Measurements from ENCODE around the gene KIF3A.
A peak's percentile ranks its signal among the peaks of the same experiment; 100 is the strongest.

KIF3A gene

GRCh38 chr5:132753135-132753987, 16.0 kb upstream of the KIF3A start:
- Histone ChIP-seq H3K27me3 (ENCODE audit: control insufficient read depth in 1 of 2, insufficient read depth in 2 of 2, low read length in 2 of 2) (peaks cover 0 to 3% of the 10 kb centered on the region in 2 donors), H3K27ac (ENCODE audit: low read length) (no peak overlapping the region), H3K4me1 (ENCODE audit: control insufficient read depth, insufficient read depth, low read length) (no peaks in the 10 kb centered on the region), H3K36me3 (ENCODE audit: control insufficient read depth in 2 of 2, insufficient read depth in 2 of 2, low read length in 2 of 2) (peaks cover 3 to 13% of the 10 kb centered on the region in 2 donors), H3K4me3 (ENCODE audit: low read length in 2 of 2) (no peak overlapping the region), H3K9me3 (ENCODE audit: control insufficient read depth in 2 of 2, low read length in 2 of 2) (no peaks in the 10 kb centered on the region), H3K9ac (ENCODE audit: low read length in 2 of 2) (no peak overlapping the region)

DNA sequence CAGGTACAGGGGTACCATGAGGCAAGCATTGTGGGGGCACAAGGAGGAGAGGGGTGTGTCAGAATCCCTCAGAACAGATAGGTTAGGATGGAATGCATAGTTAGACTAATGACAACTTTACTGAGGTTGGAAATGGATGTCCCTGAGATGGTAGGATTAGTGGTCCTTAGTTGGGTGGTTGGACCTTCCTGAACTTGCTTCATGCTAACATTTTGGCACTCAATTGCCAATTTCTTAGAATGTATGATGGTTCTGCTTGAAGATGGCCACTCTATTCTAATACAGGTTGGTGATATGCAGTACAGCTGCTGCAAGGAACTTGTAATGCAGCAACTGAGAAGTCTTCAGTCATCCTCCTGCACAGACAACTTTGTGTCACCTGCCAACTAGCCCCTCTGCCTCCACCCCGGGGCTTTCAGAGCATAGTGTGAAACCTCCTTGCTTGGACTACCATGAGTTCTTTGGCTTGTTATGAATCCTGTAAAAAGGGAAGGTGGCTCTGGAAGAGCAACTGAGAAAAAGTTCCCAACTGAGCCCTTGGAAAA, 15.3 kb upstream of the KIF3A start:
- Histone ChIP-seq H3K9me3 (ENCODE audit: control insufficient read depth in 2 of 2, low read length in 2 of 2) (no peaks in the 10 kb centered on the region), H3K36me3 (ENCODE audit: control insufficient read depth in 2 of 2, insufficient read depth in 2 of 2, low read length in 2 of 2) (peaks cover under 1 to 9% of the 10 kb centered on the region in 2 donors), H3K4me3 (ENCODE audit: low read length in 2 of 2) (no peak overlapping the region), H3K27ac (ENCODE audit: low read length) (no peak overlapping the region), H3K9ac (ENCODE audit: low read length in 2 of 2) (no peak overlapping the region), H3K27me3 (ENCODE audit: control insufficient read depth in 1 of 2, insufficient read depth in 2 of 2, low read length in 2 of 2) (peaks cover 4 to 5% of the 10 kb centered on the region in 2 donors), H3K4me1 (ENCODE audit: control insufficient read depth, insufficient read depth, low read length) (peaks cover 1% of the 10 kb centered on the region)

GRCh38 chr5:132751971-132752580, 14.7 kb upstream of the KIF3A start:
- no peak overlapping the region for H3K4me3 ChIP-seq (ENCODE audit: low read length in 2 of 2)
- no peak overlapping the region for H3K9ac ChIP-seq (ENCODE audit: low read length in 2 of 2)
- peaks cover 5 to 10% of the 10 kb centered on the region in 2 donors for H3K27me3 ChIP-seq (ENCODE audit: control insufficient read depth in 1 of 2, insufficient read depth in 2 of 2, low read length in 2 of 2)
- peaks cover 7% of the 10 kb centered on the region for H3K4me1 ChIP-seq (ENCODE audit: control insufficient read depth, insufficient read depth, low read length)
- H3K9me3 ChIP-seq (ENCODE audit: control insufficient read depth in 2 of 2, low read length in 2 of 2): no peaks in the 10 kb centered on the region
- no peak overlapping the region for H3K27ac ChIP-seq (ENCODE audit: low read length)
- peaks cover 0 to 5% of the 10 kb centered on the region in 2 donors for H3K36me3 ChIP-seq (ENCODE audit: control insufficient read depth in 2 of 2, insufficient read depth in 2 of 2, low read length in 2 of 2)

GRCh38 chr5:132751444-132751843, 14.1 kb upstream of the KIF3A start:
- H3K27me3 ChIP-seq (ENCODE audit: control insufficient read depth in 1 of 2, insufficient read depth in 2 of 2, low read length in 2 of 2): peaks cover 10 to 17% of the 10 kb centered on the region in 2 donors
- no peak overlapping the region for H3K4me3 ChIP-seq (ENCODE audit: low read length in 2 of 2)
- H3K36me3 ChIP-seq (ENCODE audit: control insufficient read depth in 2 of 2, insufficient read depth in 2 of 2, low read length in 2 of 2): peaks cover 0 to 3% of the 10 kb centered on the region in 2 donors
- H3K27ac ChIP-seq (ENCODE audit: low read length): no peak overlapping the region
- no peak overlapping the region for H3K9ac ChIP-seq (ENCODE audit: low read length in 2 of 2)
- no peaks in the 10 kb centered on the region for H3K9me3 ChIP-seq (ENCODE audit: control insufficient read depth in 2 of 2, low read length in 2 of 2)
- H3K4me1 ChIP-seq (ENCODE audit: control insufficient read depth, insufficient read depth, low read length): peaks cover 13% of the 10 kb centered on the region

- no peak overlapping the region for H3K27ac ChIP-seq (ENCODE audit: low read length)
Measured at GRCh38 chr5:132750471-132751230, 13.3 kb upstream of the KIF3A start.

GRCh38 chr5:132749506-132749905, 12.2 kb upstream of the KIF3A start:
- H3K9me3 ChIP-seq (ENCODE audit: control insufficient read depth in 2 of 2, low read length in 2 of 2): no peaks in the 10 kb centered on the region
- H3K9ac ChIP-seq (ENCODE audit: low read length in 2 of 2): no peak overlapping the region
- H3K4me1 ChIP-seq (ENCODE audit: control insufficient read depth, insufficient read depth, low read length): peaks cover 13% of the 10 kb centered on the region
- peaks cover 14 to 24% of the 10 kb centered on the region in 2 donors for H3K27me3 ChIP-seq (ENCODE audit: control insufficient read depth in 1 of 2, insufficient read depth in 2 of 2, low read length in 2 of 2)
- no peak overlapping the region for H3K27ac ChIP-seq (ENCODE audit: low read length)
- H3K4me3 ChIP-seq (ENCODE audit: low read length in 2 of 2): no peak overlapping the region
- H3K36me3 ChIP-seq (ENCODE audit: control insufficient read depth in 2 of 2, insufficient read depth in 2 of 2, low read length in 2 of 2): peaks cover 0 to 2% of the 10 kb centered on the region in 2 donors

More at GRCh38 chr5:132750471-132751230, 13.3 kb upstream of the KIF3A start:
- H3K9me3 ChIP-seq (ENCODE audit: control insufficient read depth in 2 of 2, low read length in 2 of 2): no peaks in the 10 kb centered on the region
- H3K36me3 ChIP-seq (ENCODE audit: control insufficient read depth in 2 of 2, insufficient read depth in 2 of 2, low read length in 2 of 2): peaks cover 0 to 2% of the 10 kb centered on the region in 2 donors
- H3K4me3 ChIP-seq (ENCODE audit: low read length in 2 of 2): no peak overlapping the region
- H3K4me1 ChIP-seq (ENCODE audit: control insufficient read depth, insufficient read depth, low read length): peaks cover 13% of the 10 kb centered on the region
- peaks cover 10 to 24% of the 10 kb centered on the region in 2 donors for H3K27me3 ChIP-seq (ENCODE audit: control insufficient read depth in 1 of 2, insufficient read depth in 2 of 2, low read length in 2 of 2)
- no peak overlapping the region for H3K9ac ChIP-seq (ENCODE audit: low read length in 2 of 2)

- no peak overlapping the region for H3K27ac ChIP-seq (ENCODE audit: low read length)
- H3K36me3 ChIP-seq (ENCODE audit: control insufficient read depth in 2 of 2, insufficient read depth in 2 of 2, low read length in 2 of 2): peaks cover 0 to 2% of the 10 kb centered on the region in 2 donors
- H3K9me3 ChIP-seq (ENCODE audit: control insufficient read depth in 2 of 2, low read length in 2 of 2): no peaks in the 10 kb centered on the region
- no peak overlapping the region for H3K4me3 ChIP-seq (ENCODE audit: low read length in 2 of 2)
- H3K9ac ChIP-seq (ENCODE audit: low read length in 2 of 2): no peak overlapping the region
- peaks cover 14 to 24% of the 10 kb centered on the region in 2 donors for H3K27me3 ChIP-seq (ENCODE audit: control insufficient read depth in 1 of 2, insufficient read depth in 2 of 2, low read length in 2 of 2)
- H3K4me1 ChIP-seq (ENCODE audit: control insufficient read depth, insufficient read depth, low read length): peaks cover 13% of the 10 kb centered on the region
Measured at GRCh38 chr5:132748522-132749000, 11.2 kb upstream of the KIF3A start.

- Histone ChIP-seq H3K27ac (ENCODE audit: low read length) (no peak overlapping the region), H3K9ac (ENCODE audit: low read length in 2 of 2) (no peak overlapping the region), H3K27me3 (ENCODE audit: control insufficient read depth in 1 of 2, insufficient read depth in 2 of 2, low read length in 2 of 2) (peaks cover 14 to 24% of the 10 kb centered on the region in 2 donors)
Measured at GRCh38 chr5:132747616-132748440, 10.5 kb upstream of the KIF3A start.

DNA sequence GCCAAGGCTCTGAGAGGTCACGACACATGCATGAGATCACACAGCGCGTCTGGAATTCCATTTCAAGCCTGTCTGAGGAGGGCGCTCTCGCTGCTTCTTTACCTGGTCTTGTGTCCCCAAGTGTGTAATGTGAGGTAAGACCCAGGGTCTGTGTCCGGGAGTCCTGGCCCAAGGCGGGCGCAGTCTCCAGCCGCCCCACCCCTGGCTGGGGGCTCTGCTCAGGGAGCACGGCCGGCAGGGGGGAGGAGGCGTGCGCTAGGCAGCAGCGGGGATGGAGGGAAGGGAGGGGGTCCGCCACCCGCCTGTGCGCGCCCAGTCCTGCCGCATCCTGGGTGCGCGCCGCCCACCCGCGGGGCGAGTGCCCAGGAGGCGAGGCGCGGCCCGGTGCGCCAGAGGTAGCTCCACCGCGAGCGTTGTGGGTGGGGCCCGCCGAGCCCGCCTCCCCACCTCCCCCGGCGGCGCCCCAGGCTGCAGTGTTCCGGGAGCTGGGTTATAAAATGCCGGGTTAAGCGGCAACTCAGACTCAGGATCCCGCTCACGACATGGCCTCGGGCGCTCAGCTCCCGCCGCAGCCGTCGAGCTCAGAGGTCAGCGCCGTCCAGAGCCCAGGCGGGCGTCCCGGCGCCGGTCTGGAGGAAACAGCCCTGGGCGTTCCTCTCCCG, 9.7 kb upstream of the KIF3A start, which contains the start of gene CCNI2:
CCNI2 (plus strand) TSS at position 473 of the 662 bp plus-strand sequence; CDS start at position 543, 70 bp downstream.
- Histone ChIP-seq H3K4me3 (ENCODE audit: low read length in 2 of 2) (peak within 1 kb of the TSS in 1 of 2 donors; percentile 61), H3K27me3 (ENCODE audit: control insufficient read depth in 1 of 2, insufficient read depth in 2 of 2, low read length in 2 of 2) (peaks cover 14 to 24% of the 10 kb centered on the region in 2 donors), H3K9me3 (ENCODE audit: control insufficient read depth in 2 of 2, low read length in 2 of 2) (peaks cover 0 to 2% of the 10 kb centered on the region in 2 donors), H3K9ac (ENCODE audit: low read length in 2 of 2) (no peak within 1 kb of the TSS), H3K36me3 (ENCODE audit: control insufficient read depth in 2 of 2, insufficient read depth in 2 of 2, low read length in 2 of 2) (peaks cover 0 to under 1% of the 10 kb centered on the region in 2 donors), H3K27ac (ENCODE audit: low read length) (no peak within 1 kb of the TSS), H3K4me1 (ENCODE audit: control insufficient read depth, insufficient read depth, low read length) (peaks cover 13% of the 10 kb centered on the region)

More at GRCh38 chr5:132747616-132748440, 10.5 kb upstream of the KIF3A start:
- Histone ChIP-seq H3K9me3 (ENCODE audit: control insufficient read depth in 2 of 2, low read length in 2 of 2) (no peaks in the 10 kb centered on the region), H3K4me3 (ENCODE audit: low read length in 2 of 2) (peak overlapping the region in 1 of 2 donors; percentile 61), H3K36me3 (ENCODE audit: control insufficient read depth in 2 of 2, insufficient read depth in 2 of 2, low read length in 2 of 2) (peaks cover 0 to 2% of the 10 kb centered on the region in 2 donors), H3K4me1 (ENCODE audit: control insufficient read depth, insufficient read depth, low read length) (peaks cover 13% of the 10 kb centered on the region)

Data from stomach smooth muscle (tissue), 2 donors.